Measurements from ENCODE around the gene NCSTN.

DNA sequence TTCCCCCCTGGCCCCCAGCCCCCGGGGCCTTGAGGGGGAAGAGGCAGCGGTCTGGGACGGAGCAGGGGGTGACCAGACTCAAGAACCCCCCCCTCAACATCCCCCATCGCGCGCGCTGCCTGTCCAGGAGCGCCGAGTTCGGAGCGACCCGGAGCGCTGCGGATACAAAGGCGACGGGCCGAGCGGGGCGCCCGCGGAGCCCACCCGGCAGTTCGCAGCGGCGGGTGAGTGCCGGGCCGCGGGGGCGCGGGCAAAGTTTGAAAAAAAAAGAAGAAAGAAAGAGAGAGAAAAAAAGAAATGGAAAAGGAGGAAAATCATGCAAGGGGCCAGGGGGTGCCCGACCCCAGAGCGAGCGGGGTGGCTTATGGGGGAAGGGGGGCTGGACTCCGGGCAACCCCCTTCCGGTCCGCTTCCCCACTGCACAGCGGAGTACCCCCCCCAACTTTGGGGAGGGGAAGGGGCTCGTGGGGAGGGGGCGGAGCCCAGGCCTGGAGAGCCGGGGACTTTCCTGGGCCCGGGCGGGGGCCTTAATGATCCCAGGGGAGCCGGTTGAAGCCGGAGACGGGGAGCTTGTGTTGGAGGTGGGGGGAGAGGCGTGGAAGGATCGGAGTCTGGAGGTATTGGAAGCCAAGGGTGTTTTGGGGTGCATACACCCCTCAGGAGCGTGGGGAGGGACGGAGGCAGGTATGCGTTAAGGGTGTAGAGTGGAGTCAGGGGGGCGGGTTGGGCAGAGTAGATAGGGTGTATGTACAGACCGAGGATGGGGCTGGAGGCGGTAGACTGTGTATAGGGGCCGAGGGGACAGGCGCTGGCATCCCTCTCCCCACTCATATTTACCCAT is 57.7 kb downstream of the NCSTN start:
- TF ChIP-seq, protein P1, sequence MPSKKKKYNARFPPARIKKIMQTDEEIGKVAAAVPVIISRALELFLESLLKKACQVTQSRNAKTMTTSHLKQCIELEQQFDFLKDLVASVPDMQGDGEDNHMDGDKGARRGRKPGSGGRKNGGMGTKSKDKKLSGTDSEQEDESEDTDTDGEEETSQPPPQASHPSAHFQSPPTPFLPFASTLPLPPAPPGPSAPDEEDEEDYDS (CRISPR knock-in tag; IDR thresholded peaks at IDR 0.05), result no peak
- TF ChIP-seq ZNF225 (CRISPR knock-in tag; IDR thresholded peaks at IDR 0.05), result no peak
- TF ChIP-seq CEBPB (IDR thresholded peaks at IDR 0.05; ENCODE audit: borderline replicate concordance, low read depth, low read length), result no peak

All from HepG2 (cell line).